NCI-H774 (cell line): Measurements from ENCODE around the gene BMF.
"Not testable (repeated sequence)": the region's sequence is repeated elsewhere in the genome, so short reads cannot be mapped to it uniquely, and the experiment has no call there.

Experiments
- DNase-seq: peaks from one replicate; lab custom pipeline; 2025; lab: John Stamatoyannopoulos, UW

Gene BMF

GRCh38 chr15:40128766-40129660 is 20.3 kb upstream of the BMF start:
- DNase-seq: no peak

- no peak for DNase-seq
These were observed 17.3 kb upstream of the BMF start for GRCh38 chr15:40125950-40126349.

GRCh38 chr15:40124807-40125285 is 16.2 kb upstream of the BMF start:
- DNase-seq: peak; percentile 11

GRCh38 chr15:40124333-40124732 is 15.7 kb upstream of the BMF start:
- not testable (repeated sequence) for DNase-seq

- DNase-seq: not testable (repeated sequence)
These were observed 15.2 kb upstream of the BMF start for GRCh38 chr15:40123863-40124262.

- not testable (repeated sequence) for DNase-seq
These were observed 14.3 kb upstream of the BMF start for GRCh38 chr15:40122989-40123388.

- DNase-seq: no peak
These were observed 13.4 kb upstream of the BMF start for GRCh38 chr15:40121911-40122638.

- DNase-seq: no peak
These were observed 9.8 kb upstream of the BMF start for GRCh38 chr15:40118473-40118872.

- DNase-seq: no peak
These were observed 7.0 kb upstream of the BMF start for GRCh38 chr15:40115670-40116093.

- not testable (repeated sequence) for DNase-seq
These were observed 6.4 kb upstream of the BMF start for GRCh38 chr15:40115106-40115505.

GRCh38 chr15:40114218-40114617 is 5.5 kb upstream of the BMF start:
- no peak for DNase-seq

- DNase-seq: no peak
These were observed 4.1 kb upstream of the BMF start for GRCh38 chr15:40112789-40113188.

GRCh38 chr15:40111888-40112287 is 3.2 kb upstream of the BMF start:
- no peak for DNase-seq

GRCh38 chr15:40110866-40111550 is 2.3 kb upstream of the BMF start:
- DNase-seq: no peak

GRCh38 chr15:40108061-40108854 is 421 bp downstream of the BMF start:
- DNase-seq: no peak

- no peak for DNase-seq
These were observed 2.2 kb downstream of the BMF start for GRCh38 chr15:40106203-40107161.

GRCh38 chr15:40105517-40106202 is 3.0 kb downstream of the BMF start:
- no peak for DNase-seq

GRCh38 chr15:40104865-40105516 is 3.7 kb downstream of the BMF start:
- DNase-seq: peak; percentile 75

- no peak for DNase-seq
These were observed 4.3 kb downstream of the BMF start for GRCh38 chr15:40104296-40104864.
